ENCODE results near the gene LTBP1. TPM values are rescaled to one million over a fixed set of nuclear protein-coding genes. Genes with fewer than 3 reads are reported as not detected.
A peak's percentile ranks its signal among the peaks of the same experiment; 100 is the strongest.
"Not testable (repeated sequence)": the region's sequence is repeated elsewhere in the genome, so short reads cannot be mapped to it uniquely, and the experiment has no call there.

LTBP1 gene
- total and polyA plus RNA-seq, 2 experiments from 2014 or later, result 216 to 509 TPM

DNA sequence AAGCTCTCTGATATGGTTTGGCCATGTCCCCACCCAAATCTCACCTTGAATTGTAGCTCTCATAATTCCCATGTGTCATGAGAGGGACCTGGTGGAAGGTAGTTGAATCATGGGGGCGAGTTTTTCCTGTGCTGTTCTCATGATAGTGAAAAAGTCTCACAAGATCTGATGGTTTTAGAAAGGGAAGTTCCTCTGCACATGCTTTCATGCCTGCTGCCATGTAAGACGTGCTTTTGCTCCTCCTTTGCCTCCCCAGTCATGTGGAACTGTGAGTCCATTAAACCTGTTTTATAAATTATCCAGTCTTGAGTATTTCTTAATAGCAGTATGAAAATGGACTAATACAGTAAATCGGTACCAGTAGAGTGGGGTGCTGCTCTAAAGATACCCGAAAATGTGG lies 34.9 kb downstream of the LTBP1 start:
- H3K4me1 ChIP-seq (ENCODE audit: low read depth), result peaks cover 11% of the 10 kb centered on the region
- TF ChIP-seq, protein P1, sequence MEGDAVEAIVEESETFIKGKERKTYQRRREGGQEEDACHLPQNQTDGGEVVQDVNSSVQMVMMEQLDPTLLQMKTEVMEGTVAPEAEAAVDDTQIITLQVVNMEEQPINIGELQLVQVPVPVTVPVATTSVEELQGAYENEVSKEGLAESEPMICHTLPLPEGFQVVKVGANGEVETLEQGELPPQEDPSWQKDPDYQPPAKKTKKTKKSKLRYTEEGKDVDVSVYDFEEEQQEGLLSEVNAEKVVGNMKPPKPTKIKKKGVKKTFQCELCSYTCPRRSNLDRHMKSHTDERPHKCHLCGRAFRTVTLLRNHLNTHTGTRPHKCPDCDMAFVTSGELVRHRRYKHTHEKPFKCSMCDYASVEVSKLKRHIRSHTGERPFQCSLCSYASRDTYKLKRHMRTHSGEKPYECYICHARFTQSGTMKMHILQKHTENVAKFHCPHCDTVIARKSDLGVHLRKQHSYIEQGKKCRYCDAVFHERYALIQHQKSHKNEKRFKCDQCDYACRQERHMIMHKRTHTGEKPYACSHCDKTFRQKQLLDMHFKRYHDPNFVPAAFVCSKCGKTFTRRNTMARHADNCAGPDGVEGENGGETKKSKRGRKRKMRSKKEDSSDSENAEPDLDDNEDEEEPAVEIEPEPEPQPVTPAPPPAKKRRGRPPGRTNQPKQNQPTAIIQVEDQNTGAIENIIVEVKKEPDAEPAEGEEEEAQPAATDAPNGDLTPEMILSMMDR (IDR thresholded peaks at IDR 0.05; ENCODE audit: low read depth, low read length), result no peak
- no peaks in the 10 kb centered on the region for H3K36me3 ChIP-seq
- H3K9me3 ChIP-seq (ENCODE audit: low read depth), result no peaks in the 10 kb centered on the region
- no peaks in the 10 kb centered on the region for H3K27me3 ChIP-seq
- no peak overlapping the region for H3K4me3 ChIP-seq
- peak overlapping the region; percentile 51 for H3K27ac ChIP-seq
- no peak for DNase-seq (ENCODE audit: low read depth in 1 of 2, low spot score in 1 of 2)

DNA sequence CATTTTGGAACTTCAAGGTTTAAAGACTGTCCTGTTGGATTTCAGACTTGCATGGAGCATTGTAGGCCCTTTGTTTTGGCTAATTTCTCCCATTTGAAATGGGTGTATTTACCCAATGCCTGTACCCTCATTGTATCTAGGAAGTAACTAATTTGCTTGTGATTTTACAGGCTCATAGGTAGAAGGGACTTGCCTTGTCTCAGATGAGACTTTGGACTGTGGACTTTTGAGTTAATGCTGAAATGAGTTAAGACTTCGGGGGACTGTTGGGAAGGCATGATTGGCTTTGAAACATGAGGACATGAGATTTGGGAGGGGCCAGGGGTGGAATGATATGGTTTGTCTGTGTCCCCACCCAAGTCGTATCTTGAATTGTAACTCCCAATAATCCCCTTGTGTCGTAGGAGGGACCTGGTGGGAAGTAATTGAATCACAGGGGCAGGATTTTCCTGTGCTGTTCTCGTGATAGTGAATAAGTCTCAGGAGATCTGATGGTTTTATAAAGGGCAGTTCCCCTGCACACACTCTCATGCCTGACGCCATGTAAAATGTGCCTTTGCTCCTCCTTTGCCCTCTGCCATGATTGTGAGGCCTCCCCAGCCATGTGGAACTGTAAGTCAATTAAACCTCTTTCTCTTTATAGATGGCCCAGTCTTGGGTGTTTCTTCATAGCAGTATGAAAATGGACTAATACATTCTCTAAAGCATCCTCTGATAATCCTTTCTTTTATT lies 36.6 kb downstream of the LTBP1 start:
- H3K27ac ChIP-seq, result peak overlapping the region; percentile 35
- H3K4me3 ChIP-seq; H3K9me3 ChIP-seq (ENCODE audit: low read depth): not testable (repeated sequence)

DNA sequence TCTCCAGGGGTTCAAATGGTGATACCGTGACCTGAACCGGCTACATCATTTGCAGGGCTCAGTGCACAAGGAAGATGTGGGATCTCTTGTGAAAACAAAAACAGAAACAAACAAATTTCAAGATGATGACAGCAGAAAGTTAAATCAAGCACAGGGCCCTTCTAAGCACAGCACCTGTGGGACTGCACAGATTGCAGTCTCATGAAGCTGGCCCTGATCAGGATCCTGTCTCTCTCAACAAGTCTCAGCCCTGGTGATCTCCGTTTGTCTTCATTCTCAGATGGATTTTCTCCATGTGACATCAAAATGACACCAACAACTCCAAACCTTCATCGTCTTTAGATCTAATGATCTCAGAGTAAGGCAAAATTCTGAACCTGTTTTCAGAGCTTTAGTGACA lies 39.7 kb downstream of the LTBP1 start:
- Histone ChIP-seq H3K36me3 (no peaks in the 10 kb centered on the region), H3K27ac (peak overlapping the region; percentile 28)
- no peak for DNase-seq (ENCODE audit: low read depth in 1 of 2, low spot score in 1 of 2)

More for the DNA sequence above, 36.6 kb downstream of the LTBP1 start:
- H3K4me1 ChIP-seq (ENCODE audit: low read depth), result peaks cover 11% of the 10 kb centered on the region
- H3K27me3 ChIP-seq; DNase-seq (ENCODE audit: low read depth in 1 of 2, low spot score in 1 of 2); H3K36me3 ChIP-seq: not testable (repeated sequence)

DNA sequence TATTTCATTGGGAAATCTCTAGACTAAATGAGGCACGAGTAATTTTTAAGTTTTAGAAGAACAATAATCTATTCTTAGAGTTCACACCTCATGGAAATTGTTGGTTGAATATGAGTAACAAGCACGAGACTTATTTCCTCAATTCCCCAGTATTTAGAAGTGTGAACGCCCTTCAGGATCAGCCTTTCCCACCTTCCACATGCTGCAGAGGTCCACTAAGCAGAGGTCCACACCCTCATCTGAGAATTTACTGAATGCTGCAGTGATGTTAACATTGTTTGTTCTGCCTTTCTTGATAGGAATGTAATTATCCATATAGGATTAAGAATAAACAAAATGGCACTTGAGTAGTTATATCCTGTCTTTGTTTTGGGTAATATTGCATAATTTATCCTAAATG lies 41.8 kb downstream of the LTBP1 start:
- Histone ChIP-seq H3K27me3 (no peaks in the 10 kb centered on the region), H3K36me3 (no peaks in the 10 kb centered on the region), H3K27ac (no peak overlapping the region), H3K4me1 (ENCODE audit: low read depth) (peaks cover 24% of the 10 kb centered on the region), H3K4me3 (no peak overlapping the region), H3K9me3 (ENCODE audit: low read depth) (no peaks in the 10 kb centered on the region)
- no peak for DNase-seq (ENCODE audit: low read depth in 1 of 2, low spot score in 1 of 2)
- TF ChIP-seq, protein P1 (IDR thresholded peaks at IDR 0.05; ENCODE audit: low read depth, low read length), result no peak

More for the DNA sequence above, 39.7 kb downstream of the LTBP1 start:
- TF ChIP-seq, protein P1 (IDR thresholded peaks at IDR 0.05; ENCODE audit: low read depth, low read length), result no peak
- H3K4me3 ChIP-seq, result no peak overlapping the region
- H3K9me3 ChIP-seq (ENCODE audit: low read depth), result no peaks in the 10 kb centered on the region
- no peaks in the 10 kb centered on the region for H3K27me3 ChIP-seq
- peaks cover 20% of the 10 kb centered on the region for H3K4me1 ChIP-seq (ENCODE audit: low read depth)

DNA sequence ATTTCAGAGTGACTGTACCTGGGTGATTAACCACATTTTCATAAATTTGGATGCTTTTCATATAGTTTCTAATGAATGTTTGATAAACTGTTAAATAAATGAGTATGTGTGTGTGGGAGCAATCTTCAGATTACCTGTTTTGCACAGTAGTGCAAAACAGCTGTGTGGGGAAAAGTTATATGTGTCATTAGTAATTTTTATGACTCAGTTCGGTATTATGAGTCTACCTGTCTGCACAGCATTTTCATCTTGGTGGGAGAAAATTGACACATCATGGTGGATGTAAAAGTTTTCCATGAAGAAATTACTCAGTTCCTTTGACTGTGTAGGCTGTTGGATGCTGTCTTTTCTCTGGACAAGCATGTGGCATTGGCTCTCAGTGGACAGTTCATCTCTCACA lies 43.8 kb downstream of the LTBP1 start:
- Histone ChIP-seq H3K27ac (no peak overlapping the region), H3K9me3 (ENCODE audit: low read depth) (no peaks in the 10 kb centered on the region), H3K27me3 (no peaks in the 10 kb centered on the region), H3K4me1 (ENCODE audit: low read depth) (peaks cover 18% of the 10 kb centered on the region), H3K36me3 (no peaks in the 10 kb centered on the region), H3K4me3 (no peak overlapping the region)
- DNase-seq (ENCODE audit: low read depth in 1 of 2, low spot score in 1 of 2), result no peak
- TF ChIP-seq, protein P1 (IDR thresholded peaks at IDR 0.05; ENCODE audit: low read depth, low read length), result no peak

DNA sequence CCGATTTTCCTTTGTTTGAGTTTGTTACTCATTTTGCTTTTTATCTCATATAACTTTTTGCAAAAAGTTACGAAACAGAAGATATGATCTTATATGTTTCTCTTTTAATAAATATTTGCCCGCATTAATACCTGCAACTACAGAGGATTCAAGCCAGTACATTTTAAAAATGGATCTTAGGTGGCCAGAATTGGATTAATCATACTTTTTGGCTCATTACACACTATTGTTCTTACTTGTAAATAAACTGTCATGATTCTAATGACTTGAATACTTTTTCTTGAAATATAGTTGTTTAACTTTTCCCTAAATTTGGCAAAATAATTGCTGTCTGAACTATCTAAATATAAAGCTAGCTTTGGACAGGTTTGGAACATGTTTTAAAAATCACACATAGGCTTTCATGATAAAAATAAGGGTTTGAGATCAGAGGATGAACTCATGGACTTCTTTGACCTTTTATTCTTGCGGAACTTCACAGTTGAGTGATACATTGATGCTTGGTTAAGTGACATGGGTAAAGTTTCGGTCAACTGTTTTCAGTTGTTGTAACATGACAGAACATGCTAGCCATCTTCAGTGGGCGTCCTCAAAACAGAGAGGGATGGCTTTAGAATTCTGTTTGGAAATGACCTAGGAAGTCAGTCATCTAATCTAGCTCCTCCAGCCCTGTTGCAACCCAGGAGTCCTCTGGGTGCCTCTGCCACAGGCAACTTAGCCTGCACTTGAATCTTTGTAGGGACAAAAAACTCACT lies 44.5 kb downstream of the LTBP1 start:
- no peak for DNase-seq (ENCODE audit: low read depth in 1 of 2, low spot score in 1 of 2)
- Histone ChIP-seq H3K4me1 (ENCODE audit: low read depth) (peaks cover 18% of the 10 kb centered on the region), H3K36me3 (no peaks in the 10 kb centered on the region), H3K4me3 (no peak overlapping the region), H3K9me3 (ENCODE audit: low read depth) (no peaks in the 10 kb centered on the region), H3K27ac (no peak overlapping the region), H3K27me3 (no peaks in the 10 kb centered on the region)
- TF ChIP-seq, protein P1 (IDR thresholded peaks at IDR 0.05; ENCODE audit: low read depth, low read length), result no peak

Measured in cardiac muscle cell (in vitro differentiated cells and primary cell).